Islet of Langerhans (tissue), 1 donor: ENCODE results near the gene SMAD6.
"Not testable (repeated sequence)": the region's sequence is repeated elsewhere in the genome, so short reads cannot be mapped to it uniquely, and the experiment has no call there.

ENCODE experiments used
- FAIRE-seq: peaks from one replicate; lab custom pipeline; 2011; peaks lifted over from hg19 to GRCh38; lab: Jason Lieb, UNC

Gene SMAD6

GRCh38 chr15:66743703-66744536 is 41.9 kb downstream of the SMAD6 start:
- FAIRE-seq, result no peak

GRCh38 chr15:66744610-66745279 is 42.7 kb downstream of the SMAD6 start:
- no peak for FAIRE-seq

GRCh38 chr15:66745530-66746230 is 43.6 kb downstream of the SMAD6 start:
- no peak for FAIRE-seq

- no peak for FAIRE-seq
These were observed 44.2 kb downstream of the SMAD6 start for GRCh38 chr15:66746231-66746605.

GRCh38 chr15:66747223-66747622 is 45.2 kb downstream of the SMAD6 start:
- no peak for FAIRE-seq

- FAIRE-seq, result no peak
These were observed 46.1 kb downstream of the SMAD6 start for GRCh38 chr15:66747886-66748707.

- FAIRE-seq, result no peak
These were observed 46.6 kb downstream of the SMAD6 start for GRCh38 chr15:66748708-66749035.

- no peak for FAIRE-seq
These were observed 48.0 kb downstream of the SMAD6 start for GRCh38 chr15:66749841-66750575.

- no peak for FAIRE-seq
These were observed 48.6 kb downstream of the SMAD6 start for GRCh38 chr15:66750609-66751008.

- no peak for FAIRE-seq
These were observed 49.5 kb downstream of the SMAD6 start for GRCh38 chr15:66751579-66751978.

GRCh38 chr15:66752078-66752477 is 50.0 kb downstream of the SMAD6 start:
- FAIRE-seq, result no peak

GRCh38 chr15:66753687-66754377 is 51.8 kb downstream of the SMAD6 start:
- FAIRE-seq, result no peak

- no peak for FAIRE-seq
These were observed 52.8 kb downstream of the SMAD6 start for GRCh38 chr15:66754789-66755188.

- no peak for FAIRE-seq
These were observed 53.4 kb downstream of the SMAD6 start for GRCh38 chr15:66755298-66756068.

- no peak for FAIRE-seq
These were observed 54.3 kb downstream of the SMAD6 start for GRCh38 chr15:66756295-66756694.

GRCh38 chr15:66757030-66757429 is 55.0 kb downstream of the SMAD6 start:
- no peak for FAIRE-seq

GRCh38 chr15:66757521-66757920 is 55.5 kb downstream of the SMAD6 start:
- FAIRE-seq, result no peak

- FAIRE-seq, result not testable (repeated sequence)
These were observed 56.2 kb downstream of the SMAD6 start for GRCh38 chr15:66758217-66758616.

- FAIRE-seq, result no peak
These were observed 56.8 kb downstream of the SMAD6 start for GRCh38 chr15:66758844-66759243.
